ENCODE results near the gene PURB. TPM values are rescaled to one million over a fixed set of nuclear protein-coding genes. Genes with fewer than 3 reads are reported as not detected.
A peak's percentile ranks its signal among the peaks of the same experiment; 100 is the strongest.

PURB gene
- total RNA-seq, 1 experiment from 2014 or later, result 21.3 TPM

- peak; percentile 90 for TF ChIP-seq CTCF (conservative IDR thresholded peaks at IDR 0.05)
- no peak overlapping the region for H3K27ac Mint-ChIP-seq
Measured at GRCh38 chr7:44921607-44922350, 36.4 kb upstream of the PURB start.

More at GRCh38 chr7:44921607-44922350, 36.4 kb upstream of the PURB start:
- H3K4ac ChIP-seq (ENCODE audit: low read depth, low read length), result no peak overlapping the region
- H3T11ph ChIP-seq (ENCODE audit: low read length), result no peak overlapping the region
- H3K23me2 ChIP-seq (ENCODE audit: insufficient read length, low read depth, low read length, poor library complexity, severe bottlenecking), result no peaks in the 10 kb centered on the region
- H3K56ac ChIP-seq (ENCODE audit: insufficient read length, low read depth, low read length), result no peak overlapping the region
- H2BK120ac ChIP-seq (ENCODE audit: low read depth, low read length, poor library complexity, severe bottlenecking), result no peak overlapping the region
- no peak overlapping the region for H2AK5ac ChIP-seq (ENCODE audit: insufficient read length, low read length)
- no peaks in the 10 kb centered on the region for H3K9me3 ChIP-seq (ENCODE audit: control insufficient read depth, low read depth, low read length)
- Mint-ChIP-seq H3K4me1 (0 out of 4 replicates have a peak, but pooled peaks cover 0 to 3% of the 10 kb centered on the region in 2 experiments), H3K4me3 (no peak overlapping the region), H3K9me3 (peaks cover 2 to 13% of the 10 kb centered on the region in 2 experiments; a peak in 4 of 5 replicates), H3K36me3 (ENCODE audit: insufficient read depth in 1 of 3, low read depth in 3 of 3) (no peaks in the 10 kb centered on the region; a peak in 2 of 7 replicates), H3K27me3 (ENCODE audit: low read depth) (peaks cover 8% of the 10 kb centered on the region)
- H3K14ac ChIP-seq (ENCODE audit: insufficient read depth, low read length), result no peak overlapping the region
- no peak overlapping the region for H4K5ac ChIP-seq (ENCODE audit: insufficient read length, low read depth, low read length)
- H3K27ac ChIP-seq (ENCODE audit: insufficient read length, low read depth, low read length), result no peak overlapping the region
- no peak overlapping the region for H4K91ac ChIP-seq (ENCODE audit: insufficient read length, low read depth, low read length)
- no peak overlapping the region for H2BK12ac ChIP-seq (ENCODE audit: insufficient read length, low read depth, low read length)
- no peaks in the 10 kb centered on the region for H3K27me3 ChIP-seq (ENCODE audit: insufficient read depth, low read length)
- peak overlapping the region; percentile 3 for H2AFZ ChIP-seq (ENCODE audit: low read length)
- H4K8ac ChIP-seq (replicated peaks; ENCODE audit: insufficient read length, low read depth, low read length), result no peak overlapping the region
- peak; percentile 86 for DNase-seq
- H2BK20ac ChIP-seq (ENCODE audit: low read depth, low read length, poor library complexity, severe bottlenecking), result no peak overlapping the region
- H3K4me1 ChIP-seq (ENCODE audit: insufficient read depth, low read length), result no peaks in the 10 kb centered on the region
- H2BK5ac ChIP-seq (ENCODE audit: insufficient read length, low read length), result no peak overlapping the region
- no peak overlapping the region for H3K23ac ChIP-seq (ENCODE audit: insufficient read length, low read depth, low read length)
- WGBS (ENCODE audit: extremely low coverage, insufficient read length, low lambda C conversion rate), result no CpG with 5 or more reads among the region's 14 CpGs
- H3K9ac ChIP-seq (ENCODE audit: extremely low read depth, insufficient read length, low read length), result no peak overlapping the region
- H3K4me2 ChIP-seq (ENCODE audit: insufficient read depth, insufficient read length, low read length), result no peak overlapping the region
- H3K18ac ChIP-seq (ENCODE audit: insufficient read length, low read depth, low read length), result no peak overlapping the region
- H4K20me1 ChIP-seq (ENCODE audit: control insufficient read depth, insufficient read depth, insufficient read length), result no peaks in the 10 kb centered on the region
- no peaks in the 10 kb centered on the region for H3K79me2 ChIP-seq (ENCODE audit: insufficient read depth, low read length)
- no peaks in the 10 kb centered on the region for H3K79me1 ChIP-seq (ENCODE audit: insufficient read depth, low read depth, low read length, poor library complexity, severe bottlenecking)
- H2BK15ac ChIP-seq (ENCODE audit: low read depth, low read length), result no peak overlapping the region; the same call in 1 of the 2 replicates

Data from H9 (cell line).